A673 (cell line): ENCODE data around the gene POU3F1. TPM values are rescaled to one million over a fixed set of nuclear protein-coding genes. Genes with fewer than 3 reads are reported as not detected.

Experiments
- BruUV-seq: library from RNA; stranded (reverse); fragments of 400-500 nt; replicated peaks from 2 replicates; lab custom pipeline; 2021; lab: Mats Ljungman, UMichigan
- CTCF ChIA-PET: fragments of 300-600 bp; sonication (Branson Sonifier 250); formaldehyde crosslinking; loops from one replicate; lab custom pipeline; 2022; ENCODE audit warnings: antibody characterized with exemption; lab: Charles Lee
- POLR2A ChIA-PET: fragments of 300-600 bp; sonication (Branson Sonifier 250); formaldehyde crosslinking; loops from one replicate; lab custom pipeline; 2022; ENCODE audit warnings: antibody characterized with exemption; ENCODE audit not compliant: low non-redundant PET; lab: Charles Lee
- DNase-seq: peaks from one replicate; pipeline ENCODE4 v3.0.0-alpha.2; 2015; ENCODE audit warnings: low spot score
- H3K27ac ChIP-seq: fragments of 200-600 bp; sonication (generic); 2 replicates; pipeline ENCODE4 v1.5.1; 2016; ENCODE audit warnings: mixed run types, low read depth, mild to moderate bottlenecking, mixed read lengths, antibody characterized with exemption, low read length; ENCODE audit not compliant: poor library complexity, severe bottlenecking
- H3K27me3 ChIP-seq: fragments of 200-600 bp; sonication (generic); replicated peaks from 2 replicates; pipeline ENCODE4 v1.6.1; 2017; ENCODE audit warnings: mixed run types, low read depth, mild to moderate bottlenecking, mixed read lengths, antibody characterized with exemption, low read length; ENCODE audit not compliant: insufficient read depth, poor library complexity
- H3K36me3 ChIP-seq: fragments of 200-600 bp; sonication (generic); 2 replicates; pipeline ENCODE4 v1.6.1; 2016; ENCODE audit warnings: mixed run types, mild to moderate bottlenecking, mixed read lengths, antibody characterized with exemption, low read length; ENCODE audit not compliant: insufficient read depth, poor library complexity, severe bottlenecking
- H3K4me1 ChIP-seq: fragments of 200-600 bp; sonication (generic); 2 replicates; pipeline ENCODE4 v1.6.1; 2017; ENCODE audit warnings: mixed run types, mild to moderate bottlenecking, mixed read lengths, antibody characterized with exemption, low read length; ENCODE audit not compliant: insufficient read depth, poor library complexity, severe bottlenecking
- H3K4me3 ChIP-seq: fragments of 200-600 bp; sonication (generic); 2 replicates; pipeline ENCODE4 v1.5.1; 2016; ENCODE audit warnings: low read depth, mixed run types, mild to moderate bottlenecking, mixed read lengths, low read length; ENCODE audit not compliant: poor library complexity, severe bottlenecking
- H3K9me3 ChIP-seq: fragments of 200-600 bp; sonication (generic); 2 replicates; pipeline ENCODE4 v1.6.1; 2016; ENCODE audit warnings: mixed run types, low read depth, mild to moderate bottlenecking, mixed read lengths, antibody characterized with exemption, low read length; ENCODE audit not compliant: poor library complexity, severe bottlenecking
- EZH2 ChIP-seq: fragments of 200-600 bp; sonication (generic); IDR thresholded peaks from 2 replicates; pipeline ENCODE4 v1.6.1; 2017; ENCODE audit warnings: borderline replicate concordance, low read depth, mild to moderate bottlenecking, mixed read lengths, antibody characterized with exemption, low read length; ENCODE audit not compliant: poor library complexity, severe bottlenecking
- intact Hi-C: fragments of 100-400 bp; cut with micrococcal nuclease; formaldehyde crosslinking; loops from one replicate; pipeline ENCODE4 v1.10.0; 2022; ENCODE audit not compliant: unreplicated experiment
- total RNA-seq: library from RNA; stranded (reverse); gene quantifications from 2 replicates; pipeline ENCODE4 v1.2.3, GENCODE V29; 2021
- TF ChIP-seq, protein P1 (sequence below): fragments of 300-800, 200-600 bp; sonication (generic); conservative IDR thresholded peaks from 2 replicates; pipeline ENCODE4 v1.5.1; 2017; ENCODE audit warnings: low read depth, mild to moderate bottlenecking, antibody characterized with exemption, low read length, moderate library complexity, mixed read lengths

The POU3F1 gene
- total RNA-seq, 1 experiment from 2014 or later: 92.9 TPM

DNA sequence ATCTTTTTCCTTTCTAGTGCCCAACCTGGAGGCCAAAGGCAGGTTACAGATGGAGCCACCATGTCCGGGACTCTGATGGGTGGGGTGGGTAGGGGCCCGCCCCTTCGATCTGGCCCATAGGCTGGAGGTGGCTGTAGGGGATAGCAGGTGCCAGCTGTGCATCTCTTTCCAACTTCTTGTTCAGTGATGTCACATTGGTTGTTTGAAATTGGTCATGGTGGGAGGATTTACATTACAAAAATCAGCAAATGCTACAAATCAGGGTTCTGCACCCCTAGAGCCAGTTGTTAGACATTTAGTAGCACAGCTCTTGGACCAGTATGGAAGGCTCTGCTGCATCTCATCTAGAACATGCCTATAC lies 22.4 kb upstream of the POU3F1 start:
- H3K27me3 ChIP-seq: no peaks in the 10 kb centered on the region
- H3K9me3 ChIP-seq: no peaks in the 10 kb centered on the region
- no peak for TF ChIP-seq EZH2
- TF ChIP-seq, protein P1, sequence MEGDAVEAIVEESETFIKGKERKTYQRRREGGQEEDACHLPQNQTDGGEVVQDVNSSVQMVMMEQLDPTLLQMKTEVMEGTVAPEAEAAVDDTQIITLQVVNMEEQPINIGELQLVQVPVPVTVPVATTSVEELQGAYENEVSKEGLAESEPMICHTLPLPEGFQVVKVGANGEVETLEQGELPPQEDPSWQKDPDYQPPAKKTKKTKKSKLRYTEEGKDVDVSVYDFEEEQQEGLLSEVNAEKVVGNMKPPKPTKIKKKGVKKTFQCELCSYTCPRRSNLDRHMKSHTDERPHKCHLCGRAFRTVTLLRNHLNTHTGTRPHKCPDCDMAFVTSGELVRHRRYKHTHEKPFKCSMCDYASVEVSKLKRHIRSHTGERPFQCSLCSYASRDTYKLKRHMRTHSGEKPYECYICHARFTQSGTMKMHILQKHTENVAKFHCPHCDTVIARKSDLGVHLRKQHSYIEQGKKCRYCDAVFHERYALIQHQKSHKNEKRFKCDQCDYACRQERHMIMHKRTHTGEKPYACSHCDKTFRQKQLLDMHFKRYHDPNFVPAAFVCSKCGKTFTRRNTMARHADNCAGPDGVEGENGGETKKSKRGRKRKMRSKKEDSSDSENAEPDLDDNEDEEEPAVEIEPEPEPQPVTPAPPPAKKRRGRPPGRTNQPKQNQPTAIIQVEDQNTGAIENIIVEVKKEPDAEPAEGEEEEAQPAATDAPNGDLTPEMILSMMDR: no peak
- no peak overlapping the region for H3K4me3 ChIP-seq
- DNase-seq: no peak
- H3K36me3 ChIP-seq: no peaks in the 10 kb centered on the region
- intact Hi-C loops: no loop called here
- POLR2A ChIA-PET: no interaction called here
- no TSS peak for BruUV-seq
- peaks cover 100% of the 10 kb centered on the region for H3K4me1 ChIP-seq
- H3K27ac ChIP-seq: peak overlapping the region; percentile 96
- CTCF ChIA-PET: no interaction called here

DNA sequence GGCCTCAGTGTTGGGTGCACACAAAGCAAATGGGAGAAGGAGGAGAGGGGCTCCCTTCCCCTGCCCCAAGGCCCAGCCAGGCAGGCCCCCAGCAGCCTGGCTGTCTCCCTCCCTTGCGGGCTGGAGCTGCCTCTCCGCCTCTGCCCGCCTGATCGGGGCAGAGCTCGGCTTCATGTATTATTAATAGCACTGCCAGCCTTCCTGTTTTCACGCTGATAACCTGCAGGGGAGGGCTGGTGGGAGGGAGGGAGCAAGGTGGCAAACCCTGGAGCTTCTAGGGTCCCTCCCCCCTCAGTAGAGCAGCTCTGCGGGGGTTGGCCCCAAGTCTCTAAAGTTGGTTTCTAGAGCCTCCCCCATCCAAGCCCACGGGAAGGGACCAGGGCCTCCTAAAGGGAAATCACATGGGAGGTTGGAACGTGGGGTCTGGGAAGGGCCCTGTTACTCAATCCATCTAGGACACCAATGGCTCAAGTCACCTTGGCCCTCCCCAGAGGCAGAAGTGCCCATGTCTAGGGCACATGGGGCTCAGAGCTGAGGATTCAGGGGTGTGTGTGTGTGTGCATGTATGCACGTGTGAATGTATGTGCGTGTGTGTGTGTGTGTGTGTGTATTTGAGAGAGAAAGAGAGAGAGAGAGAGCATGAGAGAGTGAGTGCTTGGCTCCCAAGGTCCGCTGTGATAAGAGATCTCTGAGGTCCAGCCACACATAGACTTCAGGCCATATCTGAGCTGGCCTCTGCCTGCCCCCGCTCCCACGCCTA lies 21.8 kb upstream of the POU3F1 start:
- DNase-seq: peak; percentile 93
- ChIA-PET POLR2A (interaction anchor here (0.6 kb wide), 1 partner anchor 7 kb away, joined by 3 read pairs; no protein-coding TSS in a partner anchor), CTCF (interaction anchor here (0.6 to 1.0 kb wide), 3 partner anchors 22 to 211 kb away, joined by 3 to 7 read pairs (median 3); partner anchors contain the start of gene POU3F1)
- H3K4me1 ChIP-seq: peaks cover 99% of the 10 kb centered on the region
- H3K9me3 ChIP-seq: no peaks in the 10 kb centered on the region
- intact Hi-C loops: no loop called here
- BruUV-seq: no TSS peak
- H3K36me3 ChIP-seq: no peaks in the 10 kb centered on the region
- no peak overlapping the region for H3K4me3 ChIP-seq
- H3K27me3 ChIP-seq: no peaks in the 10 kb centered on the region
- no peak for TF ChIP-seq EZH2
- TF ChIP-seq, protein P1: no peak
- H3K27ac ChIP-seq: peak overlapping the region; percentile 96

DNA sequence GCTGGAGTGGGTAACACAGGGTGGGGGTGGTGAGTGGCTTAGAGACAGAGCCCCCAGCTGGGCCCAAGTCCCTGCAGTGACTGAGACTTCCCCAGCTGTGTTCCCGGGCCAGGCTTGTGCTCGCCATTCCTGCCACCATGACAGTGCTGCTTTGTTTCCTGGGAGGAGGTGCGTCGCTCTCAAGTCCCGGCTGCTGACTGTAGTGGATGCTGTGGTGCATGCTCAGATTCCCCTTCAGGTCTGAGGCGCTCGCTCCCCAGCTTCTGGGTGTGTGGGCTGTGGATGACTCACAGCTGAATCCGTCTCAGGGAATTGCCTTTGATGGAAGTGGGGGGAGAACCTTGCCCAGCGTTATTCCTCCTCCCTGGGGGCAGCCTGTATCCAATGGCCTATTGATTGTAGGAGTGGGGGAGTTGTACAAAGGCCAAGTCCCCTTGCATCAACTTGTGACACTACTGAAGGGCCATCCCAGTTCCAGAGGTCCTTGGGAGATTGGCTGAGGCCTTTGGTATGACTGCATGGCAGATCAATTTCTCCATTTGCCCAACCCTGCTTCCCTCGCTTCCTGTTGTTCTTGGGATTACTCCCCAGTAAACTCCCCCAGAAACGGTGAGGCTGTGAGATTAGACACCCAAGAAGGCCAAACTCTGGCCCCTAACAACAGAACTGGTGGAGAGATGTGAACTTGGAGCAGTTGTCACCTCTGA lies 17.8 kb upstream of the POU3F1 start:
- ChIA-PET POLR2A (interaction anchor here (0.6 to 0.8 kb wide), 2 partner anchors 18 to 21 kb away, joined by 5 read pairs; partner anchors contain the start of gene POU3F1), CTCF (interaction anchor here (2.4 kb wide), 1 partner anchor 8 kb away, joined by 20 read pairs; no protein-coding TSS in a partner anchor)
- no peak overlapping the region for H3K4me3 ChIP-seq
- H3K36me3 ChIP-seq: no peaks in the 10 kb centered on the region
- DNase-seq: peak; percentile 94
- peaks cover 96% of the 10 kb centered on the region for H3K4me1 ChIP-seq
- H3K27me3 ChIP-seq: no peaks in the 10 kb centered on the region
- peak overlapping the region; percentile 96 for H3K27ac ChIP-seq
- intact Hi-C loops: no loop called here
- BruUV-seq: no TSS peak
- no peaks in the 10 kb centered on the region for H3K9me3 ChIP-seq
- TF ChIP-seq, protein P1: 0 out of 2 replicates have a peak, but pooled peaks have one; percentile 25
- TF ChIP-seq EZH2: no peak
